ENCODE measurements around the gene NFKBIZ.
"Not testable (repeated sequence)": the region's sequence is repeated elsewhere in the genome, so short reads cannot be mapped to it uniquely, and the experiment has no call there.

The NFKBIZ gene

DNA sequence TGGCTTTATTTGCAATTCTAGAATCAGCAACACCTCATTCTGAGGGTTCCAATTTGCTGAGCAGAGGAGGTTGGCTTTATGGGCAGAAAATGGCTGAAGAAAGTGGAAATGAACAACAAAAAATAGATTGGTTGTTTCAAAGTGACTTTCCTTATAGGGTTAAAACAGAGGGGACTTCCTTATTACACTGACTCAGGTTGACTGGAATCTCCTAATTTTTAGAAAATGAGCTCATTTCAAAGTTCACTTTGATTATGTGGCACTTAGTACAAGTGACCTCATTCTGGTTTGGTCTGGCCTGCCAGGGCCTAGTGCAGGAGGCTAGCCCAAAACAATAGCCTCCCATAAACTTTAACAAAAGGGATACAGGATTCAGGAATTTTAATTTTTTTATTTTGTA lies 41.4 kb downstream of the NFKBIZ start:
- Histone ChIP-seq H3K36me3 (ENCODE audit: control insufficient read depth in 2 of 2, insufficient read depth in 2 of 2, low read length in 2 of 2) (no peaks in the 10 kb centered on the region), H3K27ac (ENCODE audit: low read depth in 2 of 2, low read length in 2 of 2) (no peak overlapping the region), H3K27me3 (ENCODE audit: control insufficient read depth in 2 of 2, insufficient read depth in 2 of 2, low read length in 2 of 2) (no peaks in the 10 kb centered on the region), H3K4me3 (ENCODE audit: low read length in 2 of 2) (no peak overlapping the region), H3K9ac (ENCODE audit: low read depth in 1 of 2, low read length in 2 of 2) (no peak overlapping the region), H3K4me1 (ENCODE audit: control insufficient read depth in 2 of 2, insufficient read depth in 2 of 2, low read length in 2 of 2) (peaks cover 0 to 5% of the 10 kb centered on the region in 2 donors), H3K9me3 (ENCODE audit: control insufficient read depth in 2 of 2, low read length in 2 of 2) (no peaks in the 10 kb centered on the region)

DNA sequence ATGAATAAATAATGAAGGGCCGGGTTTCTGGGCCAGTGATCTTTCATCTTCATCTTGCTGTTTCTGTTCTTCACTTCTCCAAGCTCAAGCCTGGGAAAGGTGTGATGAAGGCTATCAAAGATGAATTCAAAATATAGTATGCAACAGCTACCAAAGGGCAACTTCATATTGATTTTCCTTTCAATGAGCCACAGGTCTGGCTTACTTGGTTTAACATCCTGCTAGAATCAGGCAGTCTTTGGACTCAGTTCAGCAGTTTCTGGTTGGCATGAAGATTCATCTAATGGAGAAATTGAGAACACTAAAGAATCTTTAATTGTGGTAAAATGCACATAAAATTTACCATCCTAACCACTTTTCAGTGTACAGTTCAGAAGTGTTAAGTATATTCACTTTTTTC lies 43.3 kb downstream of the NFKBIZ start:
- H3K4me3 ChIP-seq (ENCODE audit: low read length in 2 of 2), result no peak overlapping the region
- H3K9me3 ChIP-seq (ENCODE audit: control insufficient read depth in 2 of 2, low read length in 2 of 2), result no peaks in the 10 kb centered on the region
- H3K36me3 ChIP-seq (ENCODE audit: control insufficient read depth in 2 of 2, insufficient read depth in 2 of 2, low read length in 2 of 2), result no peaks in the 10 kb centered on the region
- H3K27ac ChIP-seq (ENCODE audit: low read depth in 2 of 2, low read length in 2 of 2), result no peak overlapping the region
- no peak overlapping the region for H3K9ac ChIP-seq (ENCODE audit: low read depth in 1 of 2, low read length in 2 of 2)
- H3K4me1 ChIP-seq (ENCODE audit: control insufficient read depth in 2 of 2, insufficient read depth in 2 of 2, low read length in 2 of 2), result peaks cover 0 to 5% of the 10 kb centered on the region in 2 donors
- H3K27me3 ChIP-seq (ENCODE audit: control insufficient read depth in 2 of 2, insufficient read depth in 2 of 2, low read length in 2 of 2), result no peaks in the 10 kb centered on the region

DNA sequence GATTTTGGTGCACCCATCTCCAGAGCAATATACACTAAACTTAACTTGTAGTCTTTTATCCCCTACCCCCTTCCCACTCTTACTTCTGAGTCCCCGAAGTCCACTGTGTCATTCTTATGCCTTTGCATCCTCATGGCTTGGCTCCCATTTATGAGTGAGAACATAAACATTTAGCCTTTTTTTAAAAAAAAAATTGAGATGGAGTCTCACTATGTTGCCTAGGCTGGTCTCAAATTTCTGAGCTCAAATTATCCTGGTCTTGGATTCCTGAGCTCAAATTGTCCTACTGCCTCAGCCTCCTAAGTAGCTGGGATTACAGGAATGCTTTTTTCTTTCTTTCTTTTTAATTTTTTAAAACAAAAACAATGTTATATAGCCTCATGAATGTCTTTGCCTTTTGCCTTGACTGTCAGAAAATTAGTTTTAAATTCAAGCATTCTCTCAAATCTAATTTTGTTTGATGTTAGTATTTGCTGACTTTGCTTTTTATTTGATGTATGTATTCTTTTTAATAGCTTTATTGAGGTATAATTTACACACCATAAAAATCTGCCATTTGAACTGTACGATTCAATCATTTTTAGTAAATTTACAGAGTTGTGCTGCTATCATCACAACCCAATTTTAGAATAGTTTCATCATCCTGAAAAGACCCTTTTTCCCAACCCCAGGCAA lies 46.9 kb downstream of the NFKBIZ start:
- Histone ChIP-seq H3K27ac (ENCODE audit: low read depth in 2 of 2, low read length in 2 of 2) (no peak overlapping the region), H3K9me3 (ENCODE audit: control insufficient read depth in 2 of 2, low read length in 2 of 2) (no peaks in the 10 kb centered on the region), H3K9ac (ENCODE audit: low read depth in 1 of 2, low read length in 2 of 2) (no peak overlapping the region)

DNA sequence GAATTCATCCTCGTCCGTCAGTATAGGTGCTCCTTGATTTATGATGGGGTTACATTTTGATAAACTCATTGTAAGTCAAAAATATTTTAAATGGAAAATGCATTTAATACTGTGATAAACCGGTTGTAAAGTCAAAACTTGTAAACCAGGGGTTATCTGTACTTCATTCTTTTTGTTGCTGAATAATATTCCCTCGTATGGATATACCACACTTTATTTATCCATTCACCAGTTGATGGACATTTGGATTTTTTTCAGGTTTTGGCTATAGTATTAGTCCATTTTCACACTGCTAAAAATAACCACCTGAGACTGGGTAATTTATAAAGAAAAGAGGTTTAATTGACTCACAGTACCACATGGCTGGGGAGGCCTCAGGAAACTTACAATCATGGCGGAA lies 47.7 kb downstream of the NFKBIZ start:
- Histone ChIP-seq H3K9me3 (ENCODE audit: control insufficient read depth in 2 of 2, low read length in 2 of 2) (no peaks in the 10 kb centered on the region), H3K27ac (ENCODE audit: low read depth in 2 of 2, low read length in 2 of 2) (no peak overlapping the region), H3K9ac (ENCODE audit: low read depth in 1 of 2, low read length in 2 of 2) (no peak overlapping the region), H3K27me3 (ENCODE audit: control insufficient read depth in 2 of 2, insufficient read depth in 2 of 2, low read length in 2 of 2) (no peaks in the 10 kb centered on the region), H3K36me3 (ENCODE audit: control insufficient read depth in 2 of 2, insufficient read depth in 2 of 2, low read length in 2 of 2) (no peaks in the 10 kb centered on the region), H3K4me1 (ENCODE audit: control insufficient read depth in 2 of 2, insufficient read depth in 2 of 2, low read length in 2 of 2) (no peaks in the 10 kb centered on the region), H3K4me3 (ENCODE audit: low read length in 2 of 2) (no peak overlapping the region)

More for the DNA sequence above, 46.9 kb downstream of the NFKBIZ start:
- no peaks in the 10 kb centered on the region for H3K36me3 ChIP-seq (ENCODE audit: control insufficient read depth in 2 of 2, insufficient read depth in 2 of 2, low read length in 2 of 2)
- no peaks in the 10 kb centered on the region for H3K27me3 ChIP-seq (ENCODE audit: control insufficient read depth in 2 of 2, insufficient read depth in 2 of 2, low read length in 2 of 2)
- H3K4me1 ChIP-seq (ENCODE audit: control insufficient read depth in 2 of 2, insufficient read depth in 2 of 2, low read length in 2 of 2), result no peaks in the 10 kb centered on the region
- no peak overlapping the region for H3K4me3 ChIP-seq (ENCODE audit: low read length in 2 of 2)

DNA sequence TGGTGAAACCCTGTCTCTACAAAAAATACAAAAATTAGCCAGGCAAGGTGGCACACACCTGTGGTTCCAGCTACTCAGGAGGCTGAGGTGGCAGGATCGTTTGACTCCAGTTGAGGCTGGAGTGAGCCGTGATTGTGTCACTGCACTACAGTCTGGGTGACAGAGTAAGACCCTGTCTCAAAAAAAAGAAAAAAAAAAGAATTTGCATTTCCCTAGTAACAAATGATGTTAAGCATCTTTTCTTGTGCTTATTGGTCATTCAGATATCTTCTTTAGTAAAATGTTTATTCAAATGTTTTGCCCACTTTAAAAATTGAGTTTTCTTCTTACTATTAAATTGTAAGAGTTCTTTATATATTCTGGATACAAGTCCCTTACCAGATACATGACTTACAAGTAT lies 48.7 kb downstream of the NFKBIZ start:
- no peak overlapping the region for H3K9ac ChIP-seq (ENCODE audit: low read depth in 1 of 2, low read length in 2 of 2)
- H3K9me3 ChIP-seq (ENCODE audit: control insufficient read depth in 2 of 2, low read length in 2 of 2), result no peaks in the 10 kb centered on the region

DNA sequence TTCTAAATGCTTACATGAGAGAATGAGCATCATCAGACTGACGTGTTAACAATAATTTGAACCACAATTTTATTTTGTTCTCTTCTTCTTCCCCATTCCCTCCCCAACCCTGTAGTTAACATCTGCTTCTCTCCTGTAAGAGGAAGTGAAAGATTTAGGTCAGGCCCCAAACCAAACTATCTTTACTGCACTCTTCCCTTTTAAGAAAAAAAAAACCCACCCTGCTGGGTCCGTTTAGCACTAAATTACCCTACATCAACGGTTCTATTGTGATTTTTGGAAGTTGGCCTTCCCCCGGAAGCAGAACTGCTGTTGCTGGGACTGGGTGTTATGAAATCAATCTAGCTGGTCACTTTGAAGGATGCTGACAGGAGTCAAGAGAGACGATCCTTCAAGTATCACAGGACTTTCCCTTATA lies 49.4 kb downstream of the NFKBIZ start:
- no peaks in the 10 kb centered on the region for H3K4me1 ChIP-seq (ENCODE audit: control insufficient read depth in 2 of 2, insufficient read depth in 2 of 2, low read length in 2 of 2)
- H3K27me3 ChIP-seq (ENCODE audit: control insufficient read depth in 2 of 2, insufficient read depth in 2 of 2, low read length in 2 of 2), result no peaks in the 10 kb centered on the region
- H3K27ac ChIP-seq (ENCODE audit: low read depth in 2 of 2, low read length in 2 of 2), result peak overlapping the region in 1 of 2 donors; percentile 26
- no peaks in the 10 kb centered on the region for H3K36me3 ChIP-seq (ENCODE audit: control insufficient read depth in 2 of 2, insufficient read depth in 2 of 2, low read length in 2 of 2)
- H3K4me3 ChIP-seq (ENCODE audit: low read length in 2 of 2), result no peak overlapping the region
- H3K9ac ChIP-seq (ENCODE audit: low read depth in 1 of 2, low read length in 2 of 2), result no peak overlapping the region
- no peaks in the 10 kb centered on the region for H3K9me3 ChIP-seq (ENCODE audit: control insufficient read depth in 2 of 2, low read length in 2 of 2)

More for the DNA sequence above, 48.7 kb downstream of the NFKBIZ start:
- H3K36me3 ChIP-seq (ENCODE audit: control insufficient read depth in 2 of 2, insufficient read depth in 2 of 2, low read length in 2 of 2), result no peaks in the 10 kb centered on the region
- H3K27ac ChIP-seq (ENCODE audit: low read depth in 2 of 2, low read length in 2 of 2), result no peak overlapping the region
- H3K27me3 ChIP-seq (ENCODE audit: control insufficient read depth in 2 of 2, insufficient read depth in 2 of 2, low read length in 2 of 2), result no peaks in the 10 kb centered on the region
- no peaks in the 10 kb centered on the region for H3K4me1 ChIP-seq (ENCODE audit: control insufficient read depth in 2 of 2, insufficient read depth in 2 of 2, low read length in 2 of 2)
- no peak overlapping the region for H3K4me3 ChIP-seq (ENCODE audit: low read length in 2 of 2)

DNA sequence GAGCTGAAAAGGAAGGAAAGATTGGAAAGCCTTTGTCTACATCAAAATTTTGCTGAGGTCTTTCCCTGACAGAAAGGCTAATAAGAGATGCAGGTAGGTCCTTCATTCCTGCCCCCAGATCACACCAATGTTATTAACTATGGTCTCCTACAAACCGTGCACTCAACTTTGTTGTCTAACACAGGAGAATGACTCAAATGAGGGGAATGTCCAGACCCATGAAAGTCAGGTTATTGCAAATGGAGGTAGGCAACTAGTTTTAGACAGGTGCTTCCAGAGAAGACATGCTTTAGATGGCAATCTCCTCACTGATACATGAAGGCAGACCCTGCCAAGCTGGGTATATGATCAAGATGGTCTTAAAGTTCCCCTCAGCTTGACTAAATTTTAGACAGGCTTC lies 51.0 kb downstream of the NFKBIZ start:
- Histone ChIP-seq H3K27ac (ENCODE audit: low read depth in 2 of 2, low read length in 2 of 2) (no peak overlapping the region), H3K27me3 (ENCODE audit: control insufficient read depth in 2 of 2, insufficient read depth in 2 of 2, low read length in 2 of 2) (no peaks in the 10 kb centered on the region), H3K4me3 (ENCODE audit: low read length in 2 of 2) (no peak overlapping the region), H3K36me3 (ENCODE audit: control insufficient read depth in 2 of 2, insufficient read depth in 2 of 2, low read length in 2 of 2) (no peaks in the 10 kb centered on the region), H3K9ac (ENCODE audit: low read depth in 1 of 2, low read length in 2 of 2) (no peak overlapping the region), H3K9me3 (ENCODE audit: control insufficient read depth in 2 of 2, low read length in 2 of 2) (no peaks in the 10 kb centered on the region), H3K4me1 (ENCODE audit: control insufficient read depth in 2 of 2, insufficient read depth in 2 of 2, low read length in 2 of 2) (no peaks in the 10 kb centered on the region)

DNA sequence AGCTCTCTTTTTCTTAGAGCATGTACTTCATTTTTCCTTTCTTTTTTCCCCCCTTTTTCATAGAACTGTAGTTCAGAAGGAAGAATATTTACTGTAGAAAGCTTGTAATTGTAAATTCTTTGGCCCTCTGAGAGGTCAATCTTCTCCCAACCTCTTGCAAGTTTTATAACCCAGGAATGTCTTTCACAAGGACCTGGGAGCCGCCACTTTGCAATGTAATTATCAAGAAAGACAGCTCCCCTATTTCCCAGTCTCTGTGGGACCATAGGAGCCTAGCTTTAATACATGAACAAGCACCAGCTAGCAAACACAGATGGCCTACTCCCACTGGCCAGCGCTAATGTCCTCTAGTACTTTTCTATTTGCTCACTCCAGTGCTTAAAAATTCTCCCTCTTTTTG lies 51.4 kb downstream of the NFKBIZ start:
- no peak overlapping the region for H3K9ac ChIP-seq (ENCODE audit: low read depth in 1 of 2, low read length in 2 of 2)
- no peaks in the 10 kb centered on the region for H3K4me1 ChIP-seq (ENCODE audit: control insufficient read depth in 2 of 2, insufficient read depth in 2 of 2, low read length in 2 of 2)
- H3K9me3 ChIP-seq (ENCODE audit: control insufficient read depth in 2 of 2, low read length in 2 of 2), result no peaks in the 10 kb centered on the region
- no peaks in the 10 kb centered on the region for H3K36me3 ChIP-seq (ENCODE audit: control insufficient read depth in 2 of 2, insufficient read depth in 2 of 2, low read length in 2 of 2)
- H3K27me3 ChIP-seq (ENCODE audit: control insufficient read depth in 2 of 2, insufficient read depth in 2 of 2, low read length in 2 of 2), result no peaks in the 10 kb centered on the region
- H3K4me3 ChIP-seq (ENCODE audit: low read length in 2 of 2), result no peak overlapping the region
- H3K27ac ChIP-seq (ENCODE audit: low read depth in 2 of 2, low read length in 2 of 2), result no peak overlapping the region

DNA sequence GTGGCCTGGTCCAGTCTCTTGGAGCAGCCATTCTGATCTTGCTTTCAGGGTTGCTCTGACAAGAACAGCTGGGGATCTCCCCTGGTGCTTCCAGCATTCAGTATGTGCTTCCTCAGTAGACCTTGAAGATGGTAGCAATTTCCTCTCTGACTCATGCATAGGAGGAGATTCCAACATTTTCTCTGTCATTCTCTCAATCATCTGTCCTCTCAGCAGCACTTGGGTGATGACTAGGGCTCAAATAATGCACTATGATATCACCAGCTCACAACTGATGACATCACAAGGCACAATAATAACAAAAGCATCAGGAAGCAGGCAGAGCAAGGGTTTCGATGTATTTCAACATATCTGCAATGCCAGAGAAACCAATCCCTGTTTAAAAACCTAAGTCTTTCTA lies 52.7 kb downstream of the NFKBIZ start:
- Histone ChIP-seq H3K27me3 (ENCODE audit: control insufficient read depth in 2 of 2, insufficient read depth in 2 of 2, low read length in 2 of 2) (no peaks in the 10 kb centered on the region), H3K9me3 (ENCODE audit: control insufficient read depth in 2 of 2, low read length in 2 of 2) (no peaks in the 10 kb centered on the region), H3K4me3 (ENCODE audit: low read length in 2 of 2) (no peak overlapping the region), H3K9ac (ENCODE audit: low read depth in 1 of 2, low read length in 2 of 2) (no peak overlapping the region), H3K4me1 (ENCODE audit: control insufficient read depth in 2 of 2, insufficient read depth in 2 of 2, low read length in 2 of 2) (no peaks in the 10 kb centered on the region), H3K36me3 (ENCODE audit: control insufficient read depth in 2 of 2, insufficient read depth in 2 of 2, low read length in 2 of 2) (no peaks in the 10 kb centered on the region), H3K27ac (ENCODE audit: low read depth in 2 of 2, low read length in 2 of 2) (no peak overlapping the region)

DNA sequence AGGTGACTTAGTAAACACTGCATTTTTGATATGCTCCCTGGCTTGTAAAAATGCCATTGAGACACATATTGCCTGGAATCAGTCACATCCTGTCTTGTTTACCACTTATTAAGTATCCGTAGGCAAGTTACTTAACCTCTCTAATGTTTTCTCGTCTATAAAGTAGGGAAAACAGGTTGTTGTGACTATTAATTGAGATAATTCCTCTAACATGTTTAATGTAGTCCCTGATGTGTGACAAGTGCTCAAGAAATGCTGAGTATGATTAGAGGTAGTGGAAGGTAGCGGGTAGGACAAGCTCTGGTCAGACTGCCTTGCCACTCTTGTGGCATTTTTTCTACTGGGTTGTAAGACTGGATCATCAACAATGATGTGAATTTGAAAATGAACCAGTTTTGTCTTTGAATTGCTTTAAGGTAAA lies 54.1 kb downstream of the NFKBIZ start:
- no peaks in the 10 kb centered on the region for H3K4me1 ChIP-seq (ENCODE audit: control insufficient read depth in 2 of 2, insufficient read depth in 2 of 2, low read length in 2 of 2)
- no peak overlapping the region for H3K4me3 ChIP-seq (ENCODE audit: low read length in 2 of 2)
- H3K9me3 ChIP-seq (ENCODE audit: control insufficient read depth in 2 of 2, low read length in 2 of 2), result no peaks in the 10 kb centered on the region
- H3K36me3 ChIP-seq (ENCODE audit: control insufficient read depth in 2 of 2, insufficient read depth in 2 of 2, low read length in 2 of 2), result no peaks in the 10 kb centered on the region
- H3K9ac ChIP-seq (ENCODE audit: low read depth in 1 of 2, low read length in 2 of 2), result no peak overlapping the region
- no peaks in the 10 kb centered on the region for H3K27me3 ChIP-seq (ENCODE audit: control insufficient read depth in 2 of 2, insufficient read depth in 2 of 2, low read length in 2 of 2)
- H3K27ac ChIP-seq (ENCODE audit: low read depth in 2 of 2, low read length in 2 of 2), result no peak overlapping the region

DNA sequence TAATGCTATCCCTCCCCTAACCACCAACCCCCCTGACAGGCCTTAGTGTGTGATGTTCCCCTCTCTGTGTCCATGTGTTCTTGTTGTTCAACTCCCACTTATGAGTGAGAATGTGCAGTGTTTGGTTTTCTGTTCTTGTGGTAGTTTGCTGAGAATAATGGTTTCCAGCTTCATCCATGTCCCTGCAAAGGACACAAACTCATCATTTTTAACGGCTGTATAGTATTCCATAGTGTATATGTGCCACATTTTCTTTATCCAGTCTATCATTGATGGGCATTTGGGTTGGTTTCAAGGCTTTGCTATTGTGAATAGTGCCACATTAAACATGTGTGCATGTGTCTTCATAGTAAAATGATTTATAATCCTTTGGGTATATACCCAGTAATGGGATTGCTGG lies 56.3 kb downstream of the NFKBIZ start:
- H3K9me3 ChIP-seq (ENCODE audit: control insufficient read depth in 2 of 2, low read length in 2 of 2); H3K4me1 ChIP-seq (ENCODE audit: control insufficient read depth in 2 of 2, insufficient read depth in 2 of 2, low read length in 2 of 2); H3K27ac ChIP-seq (ENCODE audit: low read depth in 2 of 2, low read length in 2 of 2); H3K9ac ChIP-seq (ENCODE audit: low read depth in 1 of 2, low read length in 2 of 2); H3K4me3 ChIP-seq (ENCODE audit: low read length in 2 of 2); H3K27me3 ChIP-seq (ENCODE audit: control insufficient read depth in 2 of 2, insufficient read depth in 2 of 2, low read length in 2 of 2); H3K36me3 ChIP-seq (ENCODE audit: control insufficient read depth in 2 of 2, insufficient read depth in 2 of 2, low read length in 2 of 2): not testable (repeated sequence)

Measured in mucosa of rectum (tissue), 2 donors.